22Rv1 (cell line): ENCODE data around the gene LEMD1.
"Not testable (repeated sequence)": the region's sequence is repeated elsewhere in the genome, so short reads cannot be mapped to it uniquely, and the experiment has no call there.

Experiments
- H3K27ac ChIP-seq: fragments of 450-650 bp; 2 replicates; pipeline ENCODE4 v1.5.1; 2017
- ZFX ChIP-seq: fragments of 450-650 bp; IDR thresholded peaks from 2 replicates; pipeline ENCODE4 v1.6.1; 2017; ENCODE audit warnings: antibody characterized with exemption, borderline replicate concordance
- TF ChIP-seq, protein P1 (sequence below): fragments of 450-650 bp; IDR thresholded peaks from 2 replicates; pipeline ENCODE4 v1.5.1; 2017; ENCODE audit warnings: mild to moderate bottlenecking

LEMD1 gene

DNA sequence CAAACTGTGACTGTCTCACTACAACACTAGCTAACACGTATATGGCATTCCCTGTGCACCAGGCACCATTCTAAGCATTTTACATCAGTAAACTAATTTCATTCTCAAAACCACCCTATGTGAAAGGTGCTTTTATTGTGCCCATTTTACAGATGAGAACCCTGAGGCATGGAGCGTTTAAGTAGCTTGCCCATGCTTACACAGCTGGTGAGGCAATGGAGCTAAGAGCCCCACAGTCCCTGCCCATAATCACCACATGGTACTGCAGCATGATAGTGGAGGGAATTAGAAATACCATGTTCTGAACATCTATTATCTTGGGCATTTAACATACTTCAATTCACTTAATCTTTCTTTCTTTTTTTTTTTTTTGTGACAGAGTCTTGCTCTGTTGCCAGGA is 34.0 kb downstream of the LEMD1 start:
- H3K27ac ChIP-seq, result no peak overlapping the region
- TF ChIP-seq, protein P1, sequence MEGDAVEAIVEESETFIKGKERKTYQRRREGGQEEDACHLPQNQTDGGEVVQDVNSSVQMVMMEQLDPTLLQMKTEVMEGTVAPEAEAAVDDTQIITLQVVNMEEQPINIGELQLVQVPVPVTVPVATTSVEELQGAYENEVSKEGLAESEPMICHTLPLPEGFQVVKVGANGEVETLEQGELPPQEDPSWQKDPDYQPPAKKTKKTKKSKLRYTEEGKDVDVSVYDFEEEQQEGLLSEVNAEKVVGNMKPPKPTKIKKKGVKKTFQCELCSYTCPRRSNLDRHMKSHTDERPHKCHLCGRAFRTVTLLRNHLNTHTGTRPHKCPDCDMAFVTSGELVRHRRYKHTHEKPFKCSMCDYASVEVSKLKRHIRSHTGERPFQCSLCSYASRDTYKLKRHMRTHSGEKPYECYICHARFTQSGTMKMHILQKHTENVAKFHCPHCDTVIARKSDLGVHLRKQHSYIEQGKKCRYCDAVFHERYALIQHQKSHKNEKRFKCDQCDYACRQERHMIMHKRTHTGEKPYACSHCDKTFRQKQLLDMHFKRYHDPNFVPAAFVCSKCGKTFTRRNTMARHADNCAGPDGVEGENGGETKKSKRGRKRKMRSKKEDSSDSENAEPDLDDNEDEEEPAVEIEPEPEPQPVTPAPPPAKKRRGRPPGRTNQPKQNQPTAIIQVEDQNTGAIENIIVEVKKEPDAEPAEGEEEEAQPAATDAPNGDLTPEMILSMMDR, result no peak
- no peak for TF ChIP-seq ZFX

DNA sequence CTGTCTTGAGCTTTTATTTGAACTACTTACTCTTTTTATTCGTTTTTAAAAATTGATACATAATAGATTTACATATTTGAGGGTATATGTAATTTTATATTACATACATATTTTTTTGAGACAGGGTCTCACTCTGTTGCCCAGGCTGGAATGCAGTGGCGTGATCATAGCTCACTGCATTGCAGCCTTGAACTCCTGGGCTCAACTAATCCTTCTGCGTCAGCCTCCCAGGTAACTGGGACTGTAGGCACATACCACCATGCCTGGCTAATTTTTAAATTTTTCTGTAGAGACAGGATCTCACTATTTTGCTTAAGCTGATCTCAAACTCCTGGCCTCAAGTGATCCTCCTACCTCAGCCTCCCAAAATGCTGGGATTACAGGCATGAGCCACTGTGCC is 38.9 kb downstream of the LEMD1 start:
- not testable (repeated sequence) for H3K27ac ChIP-seq

DNA sequence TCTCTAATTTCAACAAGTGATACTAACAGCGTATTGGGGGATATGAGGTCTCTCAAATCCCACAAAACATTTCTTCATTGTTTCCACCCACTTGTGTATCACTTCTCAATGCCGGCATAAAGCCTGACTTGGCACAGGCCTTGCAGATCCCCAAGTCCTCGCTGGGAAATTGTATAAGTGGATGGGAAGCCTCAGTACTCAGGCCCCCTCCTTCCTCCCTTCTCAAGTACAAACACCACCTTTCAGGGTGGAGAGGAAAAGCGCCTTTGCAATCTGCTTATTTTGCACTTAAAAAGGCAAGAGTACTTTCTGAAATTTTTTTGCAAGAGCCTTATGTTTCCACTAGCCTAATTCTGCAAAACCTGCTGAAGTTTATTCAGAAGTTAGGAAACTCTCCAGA is 39.3 kb downstream of the LEMD1 start:
- H3K27ac ChIP-seq, result no peak overlapping the region
- TF ChIP-seq ZFX, result no peak
- TF ChIP-seq, protein P1, result no peak

DNA sequence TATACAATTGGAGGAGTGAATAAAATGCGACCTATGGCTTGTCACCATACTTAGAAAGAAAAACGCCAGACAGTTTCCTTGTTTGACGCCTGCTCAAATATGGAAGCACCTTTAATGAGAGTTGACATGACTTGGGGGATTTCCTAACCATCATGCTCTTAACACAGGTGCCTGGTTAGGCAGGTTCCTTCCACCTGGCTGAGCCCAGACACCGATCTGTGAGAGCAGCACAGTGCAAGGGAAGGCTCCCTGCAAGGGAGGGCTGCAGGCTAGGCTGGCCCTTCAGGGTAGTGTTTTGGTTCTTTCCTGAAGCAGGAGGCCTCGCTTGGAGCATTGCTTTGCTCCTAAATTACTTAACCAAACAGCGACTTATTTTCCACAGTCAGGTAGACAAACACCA is 40.6 kb downstream of the LEMD1 start:
- TF ChIP-seq, protein P1, result no peak
- TF ChIP-seq ZFX, result no peak
- no peak overlapping the region for H3K27ac ChIP-seq

DNA sequence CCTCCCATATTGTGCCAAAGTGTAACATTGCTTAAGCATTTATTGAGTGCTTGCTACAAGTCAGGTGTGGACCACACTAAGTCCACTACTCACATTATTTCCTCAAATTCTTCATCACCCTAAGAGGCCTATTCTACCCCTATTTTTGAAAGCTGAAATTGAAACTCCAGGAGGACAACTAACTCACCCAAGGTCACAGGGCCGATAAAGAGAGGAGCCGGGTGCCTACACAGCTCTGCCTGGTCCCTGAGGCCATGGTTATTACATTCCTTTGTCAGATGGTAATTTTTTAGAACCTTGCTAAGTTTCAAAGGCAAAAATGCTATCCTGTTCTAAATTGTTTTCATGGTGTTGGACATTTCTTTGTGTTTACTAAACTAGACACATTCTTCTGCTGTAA is 41.0 kb downstream of the LEMD1 start:
- no peak overlapping the region for H3K27ac ChIP-seq
- TF ChIP-seq ZFX, result no peak
- TF ChIP-seq, protein P1, result no peak

DNA sequence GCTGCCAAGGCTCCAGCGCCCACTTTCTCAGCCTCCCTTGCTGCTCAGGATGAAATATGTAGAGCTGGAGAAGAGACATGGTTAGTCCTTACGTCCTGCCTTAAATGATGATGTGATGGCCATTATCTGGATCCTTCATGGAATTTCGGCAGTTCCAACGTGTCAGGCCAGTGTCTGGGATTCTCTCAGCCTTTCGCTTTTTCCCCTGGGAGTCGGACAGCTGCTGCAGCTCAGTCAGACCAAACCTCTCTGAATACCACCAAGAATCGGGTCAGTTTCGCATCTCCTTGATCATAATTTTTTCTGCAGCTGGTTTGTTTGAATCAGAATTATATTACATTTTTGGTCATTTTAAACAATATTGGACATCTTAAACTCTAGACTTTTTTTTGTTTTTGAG is 42.8 kb downstream of the LEMD1 start:
- no peak for TF ChIP-seq ZFX
- TF ChIP-seq, protein P1, result no peak
- H3K27ac ChIP-seq, result no peak overlapping the region

DNA sequence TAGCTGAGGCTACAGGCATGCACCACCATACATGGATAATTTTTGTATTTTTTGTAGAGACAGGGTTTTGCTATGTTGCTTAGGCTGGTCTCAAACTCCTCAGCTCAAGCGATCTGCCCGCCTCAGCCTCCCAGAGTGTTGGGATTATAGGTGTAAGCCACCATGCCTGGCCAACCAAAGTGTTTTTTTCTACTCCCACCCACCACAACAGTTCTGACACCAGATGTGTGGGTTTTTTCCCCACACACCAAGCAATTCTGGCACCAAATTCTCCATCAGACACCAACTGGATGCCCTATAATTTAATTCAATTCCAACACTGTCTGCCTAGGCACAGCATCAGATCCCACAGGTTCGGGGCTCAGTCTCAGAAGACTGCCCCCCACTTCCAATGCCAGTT is 44.5 kb downstream of the LEMD1 start:
- TF ChIP-seq ZFX, result no peak
- TF ChIP-seq, protein P1, result no peak
- H3K27ac ChIP-seq, result no peak overlapping the region

DNA sequence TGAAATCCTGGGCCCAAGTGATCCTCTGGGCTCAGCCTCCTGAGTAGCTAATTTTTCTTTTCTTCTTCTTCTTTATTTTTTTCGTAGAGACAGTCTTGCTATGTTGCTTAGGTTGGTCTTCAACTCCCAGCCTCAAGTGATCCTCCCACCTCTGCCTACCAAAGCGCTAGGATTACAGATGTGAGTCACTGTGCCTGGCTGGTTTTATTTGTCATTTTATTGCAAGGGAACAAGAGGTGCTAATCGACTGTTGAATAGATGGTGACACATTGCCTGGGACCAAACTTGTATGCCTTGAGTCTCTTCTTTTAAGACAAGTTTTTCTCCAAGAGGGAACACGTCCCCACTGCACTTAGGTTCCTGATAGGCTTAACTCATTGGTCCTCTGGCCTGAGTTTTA is 45.1 kb downstream of the LEMD1 start:
- no peak overlapping the region for H3K27ac ChIP-seq
- no peak for TF ChIP-seq ZFX
- TF ChIP-seq, protein P1, result no peak
